GM23338 (cell line): ENCODE results near the gene ARHGAP32. TPM values are rescaled to one million over a fixed set of nuclear protein-coding genes. Genes with fewer than 3 reads are reported as not detected.

Source experiments
- ATAC-seq: fragments of 200-7000 bp; cut with Tn5 transposase; 3 replicates; pipeline ENCODE4 v1.9.1; 2020
- DNase-seq: peaks from one replicate; pipeline ENCODE4 v3.0.0-alpha.2; 2015; ENCODE audit warnings: low spot score
- H2AFZ ChIP-seq: fragments of 200-600 bp; sonication (generic); 2 replicates; pipeline ENCODE4 v1.8.0; 2016; ENCODE audit warnings: antibody characterized with exemption, mild to moderate bottlenecking, moderate library complexity
- H3F3A ChIP-seq: fragments of 200-600 bp; sonication (generic); replicated peaks from 2 replicates; pipeline ENCODE4 v1.8.0; 2017; ENCODE audit warnings: antibody characterized with exemption, mixed run types, low read depth
- H3K27ac ChIP-seq: fragments of 200-600 bp; sonication (generic); 2 replicates; pipeline ENCODE4 v1.6.1; 2016; ENCODE audit warnings: low read depth
- H3K27me3 ChIP-seq: fragments of 200-600 bp; sonication (generic); 2 replicates; pipeline ENCODE4 v1.8.0; 2016; ENCODE audit warnings: mild to moderate bottlenecking, mixed run types, moderate library complexity; ENCODE audit not compliant: insufficient read depth
- H3K36me3 ChIP-seq: fragments of 200-600 bp; sonication (generic); 2 replicates; pipeline ENCODE4 v1.8.0; 2016; ENCODE audit warnings: mild to moderate bottlenecking; ENCODE audit not compliant: insufficient read depth
- H3K4me1 ChIP-seq: fragments of 200-600 bp; sonication (generic); 2 replicates; pipeline ENCODE4 v1.8.0; 2016; ENCODE audit warnings: mild to moderate bottlenecking, moderate library complexity; ENCODE audit not compliant: insufficient read depth
- H3K4me2 ChIP-seq: fragments of 200-600 bp; sonication (generic); 2 replicates; pipeline ENCODE4 v1.7.1; 2017; ENCODE audit warnings: mixed run types
- H3K4me3 ChIP-seq: fragments of 200-600 bp; sonication (generic); 2 replicates; pipeline ENCODE4 v1.6.1; 2016; ENCODE audit warnings: mixed run types
- H3K79me2 ChIP-seq: fragments of 200-600 bp; sonication (generic); replicated peaks from 2 replicates; pipeline ENCODE4 v1.8.0; 2017; ENCODE audit warnings: mild to moderate bottlenecking; ENCODE audit not compliant: insufficient read depth
- H3K9me2 ChIP-seq: fragments of 200-600 bp; sonication (generic); 2 replicates; pipeline ENCODE4 v1.8.0; 2017; ENCODE audit not compliant: insufficient read depth
- H4K20me1 ChIP-seq: fragments of 200-600 bp; sonication (generic); replicated peaks from 2 replicates; pipeline ENCODE4 v1.8.0; 2017; ENCODE audit warnings: mild to moderate bottlenecking; ENCODE audit not compliant: insufficient read depth
- H3K27ac Mint-ChIP-seq: 2 replicates; pipeline ENCODE4 v1.8.0; 2020; ENCODE audit warnings: inconsistent platforms, mild to moderate bottlenecking, moderate library complexity, mixed read lengths
- H3K27me3 Mint-ChIP-seq: 3 replicates; pipeline ENCODE4 v1.8.0; 2022; ENCODE audit warnings: low read depth, mild to moderate bottlenecking, moderate library complexity, mixed read lengths, inconsistent platforms; ENCODE audit not compliant: insufficient read depth, poor library complexity
- H3K36me3 Mint-ChIP-seq: 3 replicates; pipeline ENCODE4 v1.8.0; 2021; ENCODE audit warnings: low read depth, mild to moderate bottlenecking, inconsistent platforms, moderate library complexity, mixed read lengths
- H3K4me1 Mint-ChIP-seq: 3 replicates; pipeline ENCODE4 v1.8.0; 2020; ENCODE audit warnings: mild to moderate bottlenecking, inconsistent platforms, mixed read lengths
- H3K4me3 Mint-ChIP-seq: 3 replicates; pipeline ENCODE4 v1.8.0; 2021; ENCODE audit warnings: moderate library complexity, mild to moderate bottlenecking, inconsistent platforms, mixed read lengths
- H3K9me3 Mint-ChIP-seq: 3 replicates; pipeline ENCODE4 v1.8.0; 2020; ENCODE audit warnings: moderate library complexity, mild to moderate bottlenecking, inconsistent platforms, mixed read lengths
- CREB1 ChIP-seq: fragments of 250-450 bp; sonication (Bioruptor Pico); IDR thresholded peaks from 2 replicates; pipeline ENCODE4 v1.5.0; 2020; ENCODE audit warnings: low read depth, mild to moderate bottlenecking, moderate library complexity
- CTCF ChIP-seq, 2 experiments: fragments of 200-600 bp in 1 of 2; sonication (generic) in 1 of 2; conservative IDR thresholded peaks; 2 replicates each; pipeline versions ENCODE4 v1.5.1 to v1.6.1; 2016 to 2017; ENCODE audit warnings: antibody characterized with exemption in 2 of 2, low read depth in 2 of 2, mild to moderate bottlenecking in 2 of 2, moderate library complexity in 1 of 2
- EZH2 ChIP-seq: fragments of 200-600 bp; sonication (generic); IDR thresholded peaks from one replicate; pipeline ENCODE4 v1.8.0; 2017; ENCODE audit warnings: antibody characterized with exemption, mild to moderate bottlenecking, low read depth; ENCODE audit not compliant: unreplicated experiment
- EZH2phosphoT487 ChIP-seq: fragments of 200-600 bp; sonication (generic); IDR thresholded peaks from one replicate; pipeline ENCODE4 v1.8.1; 2018; ENCODE audit warnings: antibody characterized with exemption; ENCODE audit not compliant: unreplicated experiment
- JUNB ChIP-seq: IDR thresholded peaks from one replicate; pipeline ENCODE4 v1.6.1; 2016; ENCODE audit warnings: antibody characterized with exemption; ENCODE audit not compliant: unreplicated experiment
- NANOG ChIP-seq: IDR thresholded peaks from 2 replicates; pipeline ENCODE4 v1.6.1; 2016; ENCODE audit warnings: antibody characterized with exemption, borderline replicate concordance
- POLR2AphosphoS5 ChIP-seq: IDR thresholded peaks from 2 replicates; pipeline ENCODE4 v1.6.1; 2016; ENCODE audit warnings: antibody characterized with exemption, low read depth
- STAT1 ChIP-seq: IDR thresholded peaks from one replicate; pipeline ENCODE4 v1.6.1; 2016; ENCODE audit warnings: antibody characterized with exemption; ENCODE audit not compliant: unreplicated experiment
- ZNF114 ChIP-seq: fragments of 250-450 bp; sonication (Bioruptor Pico); IDR thresholded peaks from 2 replicates; pipeline ENCODE4 v1.5.0; 2020; ENCODE audit warnings: mild to moderate bottlenecking, moderate library complexity
- ZNF331 ChIP-seq: fragments of 250-450 bp; sonication (Bioruptor Pico); IDR thresholded peaks from 2 replicates; pipeline ENCODE4 v1.5.0; 2020; ENCODE audit warnings: low read depth, mild to moderate bottlenecking, moderate library complexity
- polyA plus RNA-seq: library from polyadenylated mRNA; unstranded; fragments of >200 nt; fragmentation: Nextera tagmentation; extraction: Ambion mirVana; gene quantifications from 2 replicates; pipeline ENCODE4 v1.2.1, GENCODE V29; 2016
- total RNA-seq: library from RNA; depleted of rRNA; stranded (reverse); fragments of >200 nt; shearing (Covaris generic); gene quantifications from 2 replicates; pipeline ENCODE4 v1.2.3, GENCODE V29; 2014
- TF ChIP-seq, protein P1 (sequence below): IDR thresholded peaks from one replicate; pipeline ENCODE4 v1.6.1; 2018; ENCODE audit warnings: antibody characterized with exemption; ENCODE audit not compliant: unreplicated experiment

ARHGAP32 gene
- total and polyA plus RNA-seq, 2 experiments from 2014 or later, result 3.9 to 17.2 TPM

GRCh38 chr11:129067454-129067853 lies 124.7 kb downstream of the ARHGAP32 start:
- H2AFZ ChIP-seq, result no peak overlapping the region
- TF ChIP-seq ZNF331 (CRISPR knock-in tag) (no peak), EZH2phosphoT487 (no peak), JUNB (no peak), EZH2 (no peak), CTCF (conservative IDR thresholded peaks at IDR 0.05; ENCODE audit: low read depth in 2 of 2) (no peak), STAT1 (no peak), POLR2AphosphoS5 (no peak), NANOG (no peak), ZNF114 (no peak)
- TF ChIP-seq, protein P1, sequence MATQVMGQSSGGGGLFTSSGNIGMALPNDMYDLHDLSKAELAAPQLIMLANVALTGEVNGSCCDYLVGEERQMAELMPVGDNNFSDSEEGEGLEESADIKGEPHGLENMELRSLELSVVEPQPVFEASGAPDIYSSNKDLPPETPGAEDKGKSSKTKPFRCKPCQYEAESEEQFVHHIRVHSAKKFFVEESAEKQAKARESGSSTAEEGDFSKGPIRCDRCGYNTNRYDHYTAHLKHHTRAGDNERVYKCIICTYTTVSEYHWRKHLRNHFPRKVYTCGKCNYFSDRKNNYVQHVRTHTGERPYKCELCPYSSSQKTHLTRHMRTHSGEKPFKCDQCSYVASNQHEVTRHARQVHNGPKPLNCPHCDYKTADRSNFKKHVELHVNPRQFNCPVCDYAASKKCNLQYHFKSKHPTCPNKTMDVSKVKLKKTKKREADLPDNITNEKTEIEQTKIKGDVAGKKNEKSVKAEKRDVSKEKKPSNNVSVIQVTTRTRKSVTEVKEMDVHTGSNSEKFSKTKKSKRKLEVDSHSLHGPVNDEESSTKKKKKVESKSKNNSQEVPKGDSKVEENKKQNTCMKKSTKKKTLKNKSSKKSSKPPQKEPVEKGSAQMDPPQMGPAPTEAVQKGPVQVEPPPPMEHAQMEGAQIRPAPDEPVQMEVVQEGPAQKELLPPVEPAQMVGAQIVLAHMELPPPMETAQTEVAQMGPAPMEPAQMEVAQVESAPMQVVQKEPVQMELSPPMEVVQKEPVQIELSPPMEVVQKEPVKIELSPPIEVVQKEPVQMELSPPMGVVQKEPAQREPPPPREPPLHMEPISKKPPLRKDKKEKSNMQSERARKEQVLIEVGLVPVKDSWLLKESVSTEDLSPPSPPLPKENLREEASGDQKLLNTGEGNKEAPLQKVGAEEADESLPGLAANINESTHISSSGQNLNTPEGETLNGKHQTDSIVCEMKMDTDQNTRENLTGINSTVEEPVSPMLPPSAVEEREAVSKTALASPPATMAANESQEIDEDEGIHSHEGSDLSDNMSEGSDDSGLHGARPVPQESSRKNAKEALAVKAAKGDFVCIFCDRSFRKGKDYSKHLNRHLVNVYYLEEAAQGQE, result no peak
- no peak for ATAC-seq

GRCh38 chr11:129066229-129066628 lies 125.9 kb downstream of the ARHGAP32 start:
- no peak for ATAC-seq
- H3K36me3 Mint-ChIP-seq, result no peaks in the 10 kb centered on the region
- TF ChIP-seq NANOG (no peak), CREB1 (CRISPR knock-in tag) (no peak), ZNF114 (no peak)
- TF ChIP-seq, protein P1, result no peak

More at GRCh38 chr11:129067454-129067853, 124.7 kb downstream of the ARHGAP32 start:
- Mint-ChIP-seq H3K9me3 (no peaks in the 10 kb centered on the region), H3K4me3 (no peak overlapping the region), H3K4me1 (no peaks in the 10 kb centered on the region), H3K36me3 (no peaks in the 10 kb centered on the region), H3K27me3 (no peaks in the 10 kb centered on the region), H3K27ac (no peak overlapping the region)
- Histone ChIP-seq H3K4me3 (no peak overlapping the region), H4K20me1 (no peaks in the 10 kb centered on the region), H3F3A (no peaks in the 10 kb centered on the region), H3K27ac (no peak overlapping the region), H3K36me3 (no peaks in the 10 kb centered on the region), H3K4me1 (no peaks in the 10 kb centered on the region), H3K9me2 (no peaks in the 10 kb centered on the region), H3K79me2 (no peaks in the 10 kb centered on the region), H3K4me2 (no peak overlapping the region), H3K27me3 (no peaks in the 10 kb centered on the region)
- DNase-seq, result no peak

More at GRCh38 chr11:129066229-129066628, 125.9 kb downstream of the ARHGAP32 start:
- Mint-ChIP-seq H3K27me3 (no peaks in the 10 kb centered on the region), H3K9me3 (no peaks in the 10 kb centered on the region), H3K4me3 (no peak overlapping the region), H3K27ac (no peak overlapping the region), H3K4me1 (no peaks in the 10 kb centered on the region)
- Histone ChIP-seq H3F3A (no peaks in the 10 kb centered on the region), H3K4me1 (no peaks in the 10 kb centered on the region), H3K4me2 (no peak overlapping the region), H3K27me3 (no peaks in the 10 kb centered on the region), H3K9me2 (no peaks in the 10 kb centered on the region), H3K4me3 (no peak overlapping the region), H3K36me3 (no peaks in the 10 kb centered on the region), H4K20me1 (no peaks in the 10 kb centered on the region), H3K27ac (no peak overlapping the region), H3K79me2 (no peaks in the 10 kb centered on the region), H2AFZ (no peak overlapping the region)
- no peak for DNase-seq
